Gastrocnemius medialis (tissue), 4 donors: ENCODE results near the gene FIBCD1.

Experiments used
- CTCF ChIP-seq, 5 experiments: fragments of 450-650 bp in 3 of 5; fragments of 200-600 bp in 2 of 5; sonication (generic) in 2 of 5; IDR thresholded peaks in 4 of 5; conservative IDR thresholded peaks in 1 of 5; 1 replicate in 4 of 5; 2 replicates in 1 of 5; pipeline ENCODE4 v1.5.1; 2016 to 2019; ENCODE audit warnings: antibody characterized with exemption in 5 of 5, mild to moderate bottlenecking in 3 of 5, moderate library complexity in 3 of 5
- POLR2A ChIP-seq, 2 donors: fragments of 450-650 bp; IDR thresholded peaks; one replicate each; pipeline ENCODE4 v1.6.1; 2017; ENCODE audit warnings: antibody characterized with exemption in 2 of 2, mild to moderate bottlenecking in 2 of 2, moderate library complexity in 2 of 2

GRCh38 chr9:130979591-130980385 lies 40.7 kb upstream of the FIBCD1 start:
- TF ChIP-seq POLR2A (IDR thresholded peaks at IDR 0.05) = no peak
- no peak for TF ChIP-seq CTCF (IDR thresholded peaks at IDR 0.05 in 4 of 5, conservative IDR thresholded peaks at IDR 0.05 in 1 of 5)
